Osteocyte (in vitro differentiated cells): ENCODE data around the gene C3orf70. TPM values are rescaled to one million over a fixed set of nuclear protein-coding genes. Genes with fewer than 3 reads are reported as not detected.

Experiments used
- DNase-seq: peaks from one replicate; pipeline ENCODE4 v3.0.0; 2021; ENCODE audit warnings: mixed read lengths; ENCODE audit not compliant: unreplicated experiment; ENCODE audit errors: extremely low spot score
- H3K27ac Mint-ChIP-seq: one replicate; pipeline ENCODE4 v1.8.0; 2021; ENCODE audit warnings: mild to moderate bottlenecking, mixed read lengths; ENCODE audit not compliant: unreplicated experiment
- H3K27me3 Mint-ChIP-seq: one replicate; pipeline ENCODE4 v1.8.0; 2021; ENCODE audit warnings: mixed read lengths; ENCODE audit not compliant: unreplicated experiment
- H3K36me3 Mint-ChIP-seq: one replicate; pipeline ENCODE4 v1.8.0; 2021; ENCODE audit warnings: mixed read lengths; ENCODE audit not compliant: unreplicated experiment
- H3K4me1 Mint-ChIP-seq: one replicate; pipeline ENCODE4 v1.8.0; 2021; ENCODE audit warnings: mixed read lengths; ENCODE audit not compliant: unreplicated experiment
- H3K4me3 Mint-ChIP-seq: one replicate; pipeline ENCODE4 v1.8.0; 2021; ENCODE audit warnings: mild to moderate bottlenecking, moderate library complexity, mixed read lengths; ENCODE audit not compliant: unreplicated experiment
- H3K9me3 Mint-ChIP-seq: one replicate; pipeline ENCODE4 v1.8.0; 2021; ENCODE audit warnings: mixed read lengths; ENCODE audit not compliant: unreplicated experiment
- total RNA-seq: library from RNA; stranded (reverse); gene quantifications from 2 replicates; pipeline ENCODE4 v1.2.1, GENCODE V29; 2021
- TF ChIP-seq, protein P1 (sequence below): fragments of 200-600 bp; sonication (generic); IDR thresholded peaks from 2 replicates; pipeline ENCODE4 v1.5.0; 2021; ENCODE audit warnings: antibody characterized with exemption, mild to moderate bottlenecking, moderate library complexity

C3orf70 gene
- total RNA-seq, 1 donor from 2014 or later = 4.8 TPM

DNA sequence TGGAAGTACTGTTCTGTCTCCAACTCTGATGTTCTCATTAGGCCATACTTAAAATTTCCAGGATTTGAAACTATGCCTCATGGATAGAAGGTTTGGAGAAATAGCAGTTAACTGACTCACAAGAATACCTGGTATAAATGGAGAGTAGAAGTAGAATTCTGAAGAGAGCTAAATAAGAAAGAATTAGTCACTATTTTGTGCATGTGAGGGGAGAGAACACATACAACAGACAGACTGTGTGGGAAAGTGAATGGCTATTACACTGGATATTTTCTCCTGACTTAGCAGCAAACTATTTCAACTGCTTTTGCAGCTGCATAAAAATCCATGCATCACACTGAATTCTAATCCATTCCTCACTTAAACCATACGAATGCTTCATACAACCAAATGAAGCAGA, 71.3 kb downstream of the C3orf70 start:
- Mint-ChIP-seq H3K4me1 (no peaks in the 10 kb centered on the region), H3K36me3 (peaks cover 3% of the 10 kb centered on the region), H3K4me3 (no peak overlapping the region), H3K9me3 (no peaks in the 10 kb centered on the region), H3K27ac (no peak overlapping the region), H3K27me3 (no peaks in the 10 kb centered on the region)
- TF ChIP-seq, protein P1, sequence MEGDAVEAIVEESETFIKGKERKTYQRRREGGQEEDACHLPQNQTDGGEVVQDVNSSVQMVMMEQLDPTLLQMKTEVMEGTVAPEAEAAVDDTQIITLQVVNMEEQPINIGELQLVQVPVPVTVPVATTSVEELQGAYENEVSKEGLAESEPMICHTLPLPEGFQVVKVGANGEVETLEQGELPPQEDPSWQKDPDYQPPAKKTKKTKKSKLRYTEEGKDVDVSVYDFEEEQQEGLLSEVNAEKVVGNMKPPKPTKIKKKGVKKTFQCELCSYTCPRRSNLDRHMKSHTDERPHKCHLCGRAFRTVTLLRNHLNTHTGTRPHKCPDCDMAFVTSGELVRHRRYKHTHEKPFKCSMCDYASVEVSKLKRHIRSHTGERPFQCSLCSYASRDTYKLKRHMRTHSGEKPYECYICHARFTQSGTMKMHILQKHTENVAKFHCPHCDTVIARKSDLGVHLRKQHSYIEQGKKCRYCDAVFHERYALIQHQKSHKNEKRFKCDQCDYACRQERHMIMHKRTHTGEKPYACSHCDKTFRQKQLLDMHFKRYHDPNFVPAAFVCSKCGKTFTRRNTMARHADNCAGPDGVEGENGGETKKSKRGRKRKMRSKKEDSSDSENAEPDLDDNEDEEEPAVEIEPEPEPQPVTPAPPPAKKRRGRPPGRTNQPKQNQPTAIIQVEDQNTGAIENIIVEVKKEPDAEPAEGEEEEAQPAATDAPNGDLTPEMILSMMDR = no peak
- no peak for DNase-seq

DNA sequence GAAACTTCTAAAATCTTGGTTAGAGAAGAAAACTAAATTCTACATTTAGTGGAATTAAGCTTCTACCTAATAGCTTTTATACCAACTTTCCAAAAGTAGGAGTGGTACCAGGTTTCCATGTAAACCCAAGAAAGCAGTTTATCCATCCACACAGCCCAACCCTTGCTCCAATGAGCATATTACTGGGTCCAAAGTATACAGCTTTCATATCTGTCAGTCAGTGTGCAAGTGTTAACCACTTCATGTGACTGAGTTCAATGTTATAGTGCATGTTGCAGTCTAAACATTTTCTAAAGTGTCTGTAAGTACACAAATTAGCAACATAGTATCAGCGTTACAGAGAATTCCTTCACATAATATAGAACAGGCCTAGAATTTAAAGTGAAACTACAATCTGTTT, 73.2 kb downstream of the C3orf70 start:
- H3K4me1 Mint-ChIP-seq = no peaks in the 10 kb centered on the region
- no peak for DNase-seq
- no peaks in the 10 kb centered on the region for H3K9me3 Mint-ChIP-seq
- H3K27me3 Mint-ChIP-seq = no peaks in the 10 kb centered on the region
- no peak overlapping the region for H3K27ac Mint-ChIP-seq
- H3K4me3 Mint-ChIP-seq = no peak overlapping the region
- H3K36me3 Mint-ChIP-seq = peaks cover 3% of the 10 kb centered on the region
- TF ChIP-seq, protein P1 = no peak

DNA sequence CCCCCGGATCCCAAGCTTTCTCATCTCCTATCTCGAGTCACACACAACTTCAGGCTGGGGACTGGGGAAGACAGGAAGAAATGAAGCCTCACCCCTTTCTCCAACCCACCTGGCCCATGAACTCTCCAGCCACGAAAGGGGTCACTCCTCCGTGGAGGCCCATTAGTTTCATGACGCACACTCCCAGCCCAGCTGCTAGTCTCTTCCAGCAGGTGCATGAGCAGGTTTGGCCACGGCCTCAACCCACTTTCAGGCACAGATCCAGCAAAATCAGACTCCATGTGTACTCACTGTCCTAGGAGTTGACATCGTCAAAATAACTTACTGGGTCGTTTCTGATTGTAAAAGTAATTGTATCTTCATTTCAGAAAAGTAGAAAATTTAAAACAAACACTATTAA, 76.6 kb downstream of the C3orf70 start:
- H3K27me3 Mint-ChIP-seq = no peaks in the 10 kb centered on the region
- H3K9me3 Mint-ChIP-seq = no peaks in the 10 kb centered on the region
- peaks cover 3% of the 10 kb centered on the region for H3K36me3 Mint-ChIP-seq
- TF ChIP-seq, protein P1 = no peak
- no peak overlapping the region for H3K27ac Mint-ChIP-seq
- no peak for DNase-seq
- H3K4me3 Mint-ChIP-seq = no peak overlapping the region
- H3K4me1 Mint-ChIP-seq = no peaks in the 10 kb centered on the region

DNA sequence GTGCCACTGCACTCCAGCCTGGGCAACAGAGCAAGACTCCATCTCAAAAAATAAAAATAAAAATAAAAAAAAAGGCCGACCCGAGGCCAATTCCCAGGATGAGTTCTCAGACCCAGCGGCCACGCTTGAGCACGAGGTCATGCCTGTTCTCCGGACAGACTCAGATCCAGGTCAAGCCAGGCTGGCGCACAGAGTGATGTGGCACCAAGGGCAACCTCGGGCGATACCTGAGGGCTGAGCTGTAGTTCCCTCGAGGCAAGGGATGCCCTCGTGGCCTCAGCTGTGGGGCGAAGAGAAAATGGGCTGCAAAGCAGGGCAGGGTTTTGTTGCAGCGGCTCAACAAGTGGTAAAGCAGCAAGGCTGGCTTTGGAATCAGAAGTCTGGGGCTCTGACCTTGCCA, 77.3 kb downstream of the C3orf70 start:
- Mint-ChIP-seq H3K27ac (no peak overlapping the region), H3K9me3 (no peaks in the 10 kb centered on the region), H3K36me3 (no peaks in the 10 kb centered on the region), H3K27me3 (no peaks in the 10 kb centered on the region), H3K4me1 (peaks cover 1% of the 10 kb centered on the region), H3K4me3 (no peak overlapping the region)
- DNase-seq = no peak
- TF ChIP-seq, protein P1 = no peak

DNA sequence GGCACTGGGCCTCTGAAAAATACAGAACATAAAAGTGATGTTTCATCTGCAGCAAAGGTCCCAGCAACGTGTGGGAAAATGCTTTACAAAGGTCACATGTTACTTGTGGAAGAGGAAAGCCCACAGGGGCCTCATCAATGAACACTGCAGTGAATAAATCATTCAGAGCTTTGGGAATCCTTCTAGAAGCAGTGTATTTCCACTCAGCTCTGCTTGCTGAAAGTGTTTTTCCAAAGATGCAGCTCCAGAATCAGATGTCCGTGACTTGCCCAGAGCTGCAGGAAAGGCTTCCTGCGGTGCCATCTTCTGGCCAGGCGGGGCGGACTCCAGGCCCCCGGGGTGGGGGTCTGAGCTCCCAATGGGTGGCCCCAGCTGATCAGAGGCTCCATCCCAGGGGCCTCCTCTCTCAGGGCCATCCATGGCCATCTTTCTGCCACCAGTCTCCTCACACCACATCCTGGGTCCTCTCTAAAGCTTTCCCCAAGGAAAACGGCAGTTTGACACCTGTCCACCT, 81.5 kb downstream of the C3orf70 start:
- peaks cover 2% of the 10 kb centered on the region for H3K4me1 Mint-ChIP-seq
- TF ChIP-seq, protein P1 = no peak
- no peaks in the 10 kb centered on the region for H3K9me3 Mint-ChIP-seq
- H3K4me3 Mint-ChIP-seq = no peak overlapping the region
- no peaks in the 10 kb centered on the region for H3K36me3 Mint-ChIP-seq
- DNase-seq = peak; percentile 75
- no peaks in the 10 kb centered on the region for H3K27me3 Mint-ChIP-seq
- no peak overlapping the region for H3K27ac Mint-ChIP-seq
